Measurements from ENCODE around the gene SREBF1. TPM values are rescaled to one million over a fixed set of nuclear protein-coding genes. Genes with fewer than 3 reads are reported as not detected.

SREBF1 gene
- total and polyA plus RNA-seq, 4 donors, result 68.4 to 134 (median 80.7) TPM

DNA sequence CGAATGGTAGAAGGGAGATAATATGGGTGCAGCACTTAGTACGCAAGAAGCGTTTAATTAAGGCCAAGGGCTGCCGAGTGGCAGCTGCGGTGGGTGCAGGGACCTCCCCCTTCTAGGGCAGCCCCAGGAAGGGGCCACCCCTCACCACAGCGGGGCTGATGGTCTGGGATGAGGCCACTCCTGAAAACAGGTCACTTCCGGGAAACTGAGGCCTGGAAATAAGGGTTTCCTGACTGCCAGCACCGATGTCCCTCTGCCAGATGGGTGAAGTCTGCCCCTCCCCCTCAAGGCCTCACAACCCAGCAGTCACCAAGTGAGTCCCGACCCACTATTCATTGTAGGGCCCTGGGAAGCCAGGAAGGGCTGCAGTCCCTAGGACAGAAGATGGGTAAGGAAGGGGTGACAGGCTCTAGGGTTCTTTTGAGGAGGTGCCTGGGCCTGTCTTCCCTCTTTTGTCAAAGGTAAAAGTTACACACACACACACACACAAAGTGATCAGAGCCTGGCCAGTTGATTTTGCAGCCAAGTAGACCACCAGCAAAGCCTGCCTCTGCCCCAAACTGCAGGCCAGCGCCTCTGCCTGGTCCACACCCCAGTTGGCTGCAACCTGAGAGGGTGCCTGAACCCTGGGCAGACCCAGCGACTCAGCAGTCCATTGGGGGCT is 12.5 kb downstream of the SREBF1 start:
- no peak overlapping the region for H3K4me3 ChIP-seq
- peak overlapping the region in 1 of 2 donors; percentile 51 for H3K9ac ChIP-seq (ENCODE audit: insufficient read depth in 1 of 2, low read length in 2 of 2)
- H3K9me3 ChIP-seq (ENCODE audit: control insufficient read depth in 4 of 4, insufficient read depth in 3 of 4, low read length in 3 of 4), result no peaks in the 10 kb centered on the region
- H3K36me3 ChIP-seq (ENCODE audit: control insufficient read depth in 4 of 4, insufficient read depth in 4 of 4, low read length in 4 of 4), result peaks cover 0 to 8% (median 0%) of the 10 kb centered on the region in 4 donors
- peaks cover 13 to 58% (median 15%) of the 10 kb centered on the region in 5 donors for H3K4me1 ChIP-seq (ENCODE audit: control insufficient read depth in 5 of 5, insufficient read depth in 5 of 5, low read length in 5 of 5)
- TF ChIP-seq, protein P1, sequence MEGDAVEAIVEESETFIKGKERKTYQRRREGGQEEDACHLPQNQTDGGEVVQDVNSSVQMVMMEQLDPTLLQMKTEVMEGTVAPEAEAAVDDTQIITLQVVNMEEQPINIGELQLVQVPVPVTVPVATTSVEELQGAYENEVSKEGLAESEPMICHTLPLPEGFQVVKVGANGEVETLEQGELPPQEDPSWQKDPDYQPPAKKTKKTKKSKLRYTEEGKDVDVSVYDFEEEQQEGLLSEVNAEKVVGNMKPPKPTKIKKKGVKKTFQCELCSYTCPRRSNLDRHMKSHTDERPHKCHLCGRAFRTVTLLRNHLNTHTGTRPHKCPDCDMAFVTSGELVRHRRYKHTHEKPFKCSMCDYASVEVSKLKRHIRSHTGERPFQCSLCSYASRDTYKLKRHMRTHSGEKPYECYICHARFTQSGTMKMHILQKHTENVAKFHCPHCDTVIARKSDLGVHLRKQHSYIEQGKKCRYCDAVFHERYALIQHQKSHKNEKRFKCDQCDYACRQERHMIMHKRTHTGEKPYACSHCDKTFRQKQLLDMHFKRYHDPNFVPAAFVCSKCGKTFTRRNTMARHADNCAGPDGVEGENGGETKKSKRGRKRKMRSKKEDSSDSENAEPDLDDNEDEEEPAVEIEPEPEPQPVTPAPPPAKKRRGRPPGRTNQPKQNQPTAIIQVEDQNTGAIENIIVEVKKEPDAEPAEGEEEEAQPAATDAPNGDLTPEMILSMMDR (IDR thresholded peaks at IDR 0.05; ENCODE audit: control extremely low read depth, extremely low read depth), result no peak
- H3K27ac ChIP-seq (ENCODE audit: low read depth in 1 of 2, low read length in 1 of 2), result peak overlapping the region; percentile 83 to 94
- DNase-seq (peak in 2 of 3 donors; percentile 37 to 40), ATAC-seq (ENCODE audit: insufficient read depth, low FRiP score) (no peak)
- H3K27me3 ChIP-seq (ENCODE audit: control insufficient read depth in 3 of 3, insufficient read depth in 3 of 3, low read length in 2 of 3), result no peaks in the 10 kb centered on the region
- 18 to 21% methylated on average over 11 of the region's 11 CpGs for WGBS, 2 donors

DNA sequence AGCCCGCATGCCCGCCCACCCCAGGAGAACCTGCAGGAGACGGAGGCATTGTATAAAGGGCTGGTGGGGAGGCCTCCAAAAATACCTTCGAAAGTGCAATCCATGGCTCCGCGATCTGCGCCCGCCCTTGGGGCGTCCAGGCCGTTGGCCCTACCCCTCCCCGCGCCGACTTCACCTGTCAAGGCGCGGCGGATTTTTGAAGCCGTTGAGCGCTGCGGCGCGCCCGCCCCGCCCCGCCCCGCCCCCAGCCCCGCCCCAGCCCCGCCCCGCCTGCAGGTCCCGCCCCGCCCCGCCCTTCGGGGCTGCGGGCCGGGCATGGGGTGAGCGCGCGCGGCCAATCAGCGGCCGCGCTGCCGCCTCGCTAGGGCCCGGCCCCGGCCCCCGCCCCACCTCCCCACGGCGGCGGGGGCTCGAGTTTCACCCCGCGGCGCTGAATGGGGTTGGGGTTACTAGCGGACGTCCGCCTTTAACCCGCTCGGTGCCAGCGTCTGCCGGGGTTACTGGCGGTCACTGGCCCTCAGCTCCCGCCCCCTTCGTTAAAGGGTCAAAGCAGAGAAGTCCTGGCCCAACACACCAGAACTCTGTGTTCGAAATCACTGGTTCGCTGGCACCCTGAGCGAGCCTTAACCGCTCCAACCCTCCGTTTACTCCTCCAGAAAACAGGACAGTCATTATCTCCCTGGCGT is 13.2 kb downstream of the SREBF1 start:
- Histone ChIP-seq H3K9me3 (ENCODE audit: control insufficient read depth in 4 of 4, insufficient read depth in 3 of 4, low read length in 3 of 4) (no peaks in the 10 kb centered on the region), H3K27me3 (ENCODE audit: control insufficient read depth in 3 of 3, insufficient read depth in 3 of 3, low read length in 2 of 3) (no peaks in the 10 kb centered on the region), H3K27ac (ENCODE audit: low read depth in 1 of 2, low read length in 1 of 2) (peak overlapping the region; percentile 83 to 94), H3K9ac (ENCODE audit: insufficient read depth in 1 of 2, low read length in 2 of 2) (peak overlapping the region in 1 of 2 donors; percentile 51), H3K4me3 (peak overlapping the region; percentile 31), H3K36me3 (ENCODE audit: control insufficient read depth in 4 of 4, insufficient read depth in 4 of 4, low read length in 4 of 4) (peaks cover 0 to 14% (median 0%) of the 10 kb centered on the region in 4 donors), H3K4me1 (ENCODE audit: control insufficient read depth in 5 of 5, insufficient read depth in 5 of 5, low read length in 5 of 5) (peaks cover 13 to 61% (median 15%) of the 10 kb centered on the region in 5 donors)
- peak; percentile 90 to 95 (median 90) for DNase-seq
- peak; percentile 94 for ATAC-seq (ENCODE audit: insufficient read depth, low FRiP score)
- 0 to 1% methylated on average over 51 to 69 of the region's 69 CpGs for WGBS, 2 donors
- TF ChIP-seq, protein P1 (IDR thresholded peaks at IDR 0.05; ENCODE audit: control extremely low read depth, extremely low read depth), result no peak

DNA sequence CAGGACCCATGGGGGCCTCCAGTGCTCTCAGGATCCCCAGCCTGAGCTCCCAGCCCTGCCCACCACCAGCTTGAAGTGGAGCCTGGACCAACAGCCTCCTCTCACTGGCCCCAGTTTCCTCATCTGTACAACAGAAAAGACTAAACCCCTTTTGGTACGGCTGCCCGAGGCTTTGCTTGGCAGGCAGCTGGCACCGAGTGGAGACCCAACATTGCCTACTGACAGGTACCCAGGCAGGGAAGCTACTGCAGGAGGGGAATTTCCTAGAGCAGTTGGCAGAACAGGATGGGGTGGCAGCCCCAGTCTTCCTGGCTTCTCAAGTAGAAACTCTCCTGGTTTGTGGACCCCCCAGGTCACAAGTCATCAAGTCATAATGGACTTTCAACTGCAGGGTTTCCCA is 14.2 kb downstream of the SREBF1 start:
- Histone ChIP-seq H3K27me3 (ENCODE audit: control insufficient read depth in 3 of 3, insufficient read depth in 3 of 3, low read length in 2 of 3) (no peaks in the 10 kb centered on the region), H3K9me3 (ENCODE audit: control insufficient read depth in 4 of 4, insufficient read depth in 3 of 4, low read length in 3 of 4) (no peaks in the 10 kb centered on the region), H3K4me1 (ENCODE audit: control insufficient read depth in 5 of 5, insufficient read depth in 5 of 5, low read length in 5 of 5) (peaks cover 13 to 61% (median 15%) of the 10 kb centered on the region in 5 donors), H3K27ac (ENCODE audit: low read depth in 1 of 2, low read length in 1 of 2) (no peak overlapping the region), H3K9ac (ENCODE audit: insufficient read depth in 1 of 2, low read length in 2 of 2) (no peak overlapping the region), H3K4me3 (no peak overlapping the region), H3K36me3 (ENCODE audit: control insufficient read depth in 4 of 4, insufficient read depth in 4 of 4, low read length in 4 of 4) (peaks cover 0 to 17% (median 0%) of the 10 kb centered on the region in 4 donors)
- no peak for DNase-seq
- ATAC-seq (ENCODE audit: insufficient read depth, low FRiP score), result no peak
- 42 to 75% methylated on average over 3 of the region's 3 CpGs for WGBS, 2 donors
- TF ChIP-seq, protein P1 (IDR thresholded peaks at IDR 0.05; ENCODE audit: control extremely low read depth, extremely low read depth), result no peak

Data from lung (tissue), 12 donors.